Activated CD4-positive, alpha-beta T cell treated with anti-CD3 and anti-CD28 coated beads, Interleukin-2, amount 50 U/mL, for 24 hours (primary cell): Measurements from ENCODE around the gene TKTL1.

Experiments used
- DNase-seq, 2 donors: peaks; one replicate each; pipeline ENCODE4 v3.0.0-alpha.2; 2020; ENCODE audit warnings: low read depth in 1 of 2, low spot score in 1 of 2

The TKTL1 gene

GRCh38 chrX:154374313-154375155 is 78.9 kb downstream of the TKTL1 start, which contains the start of gene FLNA:
Gene FLNA (minus strand): TSS chrX:154374634. CDS start chrX:154371245, 3,389 bp downstream.
- no peak for DNase-seq

- no peak for DNase-seq
These were observed 79.5 kb downstream of the TKTL1 start for GRCh38 chrX:154375156-154375504.

- DNase-seq, result no peak
These were observed 81.2 kb downstream of the TKTL1 start for GRCh38 chrX:154376774-154377173.

- DNase-seq, result no peak
These were observed 82.6 kb downstream of the TKTL1 start for GRCh38 chrX:154378059-154378798.

- peak; percentile 80 to 91 for DNase-seq
These were observed 83.4 kb downstream of the TKTL1 start, which contains the start of gene EMD for GRCh38 chrX:154378799-154379568. Gene EMD (plus strand): TSS chrX:154379295. CDS start chrX:154379485, 190 bp downstream.

- DNase-seq, result no peak
These were observed 84.0 kb downstream of the TKTL1 start for GRCh38 chrX:154379569-154379951.
